Fibroblast of villous mesenchyme (primary cell): ENCODE data around the gene IL4. TPM values are rescaled to one million over a fixed set of nuclear protein-coding genes. Genes with fewer than 3 reads are reported as not detected.

Source experiments
- DNase-seq: peaks from one replicate; pipeline ENCODE4 v3.0.0-alpha.2; 2010; ENCODE audit warnings: low read depth
- H3K4me3 ChIP-seq: 2 replicates; pipeline ENCODE4 v1.5.1; 2011; ENCODE audit warnings: low read depth, mild to moderate bottlenecking, low read length
- CTCF ChIP-seq: IDR thresholded peaks from 2 replicates; pipeline ENCODE4 v1.5.1; 2012; ENCODE audit warnings: low read depth, mild to moderate bottlenecking, low read length; ENCODE audit not compliant: insufficient read depth
- total RNA-seq: library from RNA; depleted of rRNA; stranded (reverse); fragments of >200 nt; gene quantifications from 2 replicates; pipeline ENCODE4 v1.2.3, GENCODE V29; 2012

The IL4 gene
- total RNA-seq, 1 donor, result not detected

GRCh38 chr5:132663771-132664695 is 9.8 kb upstream of the IL4 start:
- no peak overlapping the region for H3K4me3 ChIP-seq
- DNase-seq, result peak; percentile 28
- no peak for TF ChIP-seq CTCF

- no peak for DNase-seq
- no peak for TF ChIP-seq CTCF
- H3K4me3 ChIP-seq, result no peak overlapping the region
Observed at GRCh38 chr5:132664696-132665209, 9.0 kb upstream of the IL4 start.

- DNase-seq, result no peak
- TF ChIP-seq CTCF, result no peak
Observed at GRCh38 chr5:132665574-132666080, 8.2 kb upstream of the IL4 start.

GRCh38 chr5:132666310-132667123 is 7.3 kb upstream of the IL4 start:
- no peak overlapping the region for H3K4me3 ChIP-seq
- no peak for DNase-seq
- no peak for TF ChIP-seq CTCF

More at GRCh38 chr5:132665574-132666080, 8.2 kb upstream of the IL4 start:
- no peak overlapping the region for H3K4me3 ChIP-seq

GRCh38 chr5:132667309-132667708 is 6.5 kb upstream of the IL4 start:
- TF ChIP-seq CTCF, result no peak
- no peak for DNase-seq
- H3K4me3 ChIP-seq, result no peak overlapping the region
